Measurements from ENCODE around the gene BIN1. TPM values are rescaled to one million over a fixed set of nuclear protein-coding genes. Genes with fewer than 3 reads are reported as not detected.

BIN1 gene
- polyA plus RNA-seq, 1 of the 3 experiments (the other 2 are of a cell fraction), result 40.3 TPM

- CTCF ChIA-PET, result interaction anchor here (0.6 to 6.2 kb wide), 15 partner anchors 10 to 274 kb away, joined by 3 to 80 read pairs (median 6); no protein-coding TSS in a partner anchor
- no peak overlapping the region for H2AFZ ChIP-seq (ENCODE audit: low read depth)
Measured at GRCh38 chr2:127069003-127069402, 38.0 kb downstream of the BIN1 start.

More at GRCh38 chr2:127069003-127069402, 38.0 kb downstream of the BIN1 start:
- POLR2A ChIA-PET, result no interaction called here
- no peak for DNase-seq
- Histone ChIP-seq H3K27me3 (ENCODE audit: insufficient read depth) (no peaks in the 10 kb centered on the region), H3K36me3 (replicated peaks in 1 of 2; ENCODE audit: control insufficient read depth in 1 of 2, insufficient read depth in 2 of 2, low read length in 1 of 2) (peaks cover 0 to 8% of the 10 kb centered on the region in 2 experiments), H4K20me1 (ENCODE audit: insufficient read depth) (no peaks in the 10 kb centered on the region), H3K27ac (ENCODE audit: low read depth in 2 of 2, low read length in 1 of 2) (no peak overlapping the region), H3K4me3 (ENCODE audit: low read depth in 2 of 2, low read length in 1 of 2) (no peak overlapping the region), H3K9me2 (no peaks in the 10 kb centered on the region), H3K9ac (no peak overlapping the region), H3K9me3 (no peaks in the 10 kb centered on the region), H3F3A (replicated peaks; ENCODE audit: insufficient read depth) (no peaks in the 10 kb centered on the region), H3K79me2 (ENCODE audit: insufficient read depth) (no peaks in the 10 kb centered on the region), H3K4me1 (ENCODE audit: control insufficient read depth in 1 of 2, insufficient read depth in 2 of 2, low read depth in 1 of 2, low read length in 1 of 2) (peaks cover 14 to 40% of the 10 kb centered on the region in 2 experiments; a peak in 3 of 4 replicates), H3K4me2 (no peak overlapping the region)
- 100% methylated on average over 4 of the region's 10 CpGs for WGBS (ENCODE audit: low lambda C conversion rate)
- no peak for TF ChIP-seq USF2 (IDR thresholded peaks at IDR 0.05; ENCODE audit: borderline replicate concordance, low read depth, low read length)
- TF ChIP-seq, protein P1, sequence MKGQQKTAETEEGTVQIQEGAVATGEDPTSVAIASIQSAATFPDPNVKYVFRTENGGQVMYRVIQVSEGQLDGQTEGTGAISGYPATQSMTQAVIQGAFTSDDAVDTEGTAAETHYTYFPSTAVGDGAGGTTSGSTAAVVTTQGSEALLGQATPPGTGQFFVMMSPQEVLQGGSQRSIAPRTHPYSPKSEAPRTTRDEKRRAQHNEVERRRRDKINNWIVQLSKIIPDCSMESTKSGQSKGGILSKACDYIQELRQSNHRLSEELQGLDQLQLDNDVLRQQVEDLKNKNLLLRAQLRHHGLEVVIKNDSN (IDR thresholded peaks at IDR 0.05; ENCODE audit: borderline replicate concordance, low read depth), result no peak
- TF ChIP-seq POLR2AphosphoS5 (IDR thresholded peaks at IDR 0.05; ENCODE audit: low read depth, low read length), result no peak
- TF ChIP-seq FOSL2 (IDR thresholded peaks at IDR 0.05; ENCODE audit: borderline replicate concordance, low read depth), result no peak
- no peak for TF ChIP-seq ZBTB33 (IDR thresholded peaks at IDR 0.05; ENCODE audit: borderline replicate concordance, low read depth)
- no peak for TF ChIP-seq SMC3 (IDR thresholded peaks at IDR 0.05; ENCODE audit: low read depth, low read length)
- TF ChIP-seq, protein P2, sequence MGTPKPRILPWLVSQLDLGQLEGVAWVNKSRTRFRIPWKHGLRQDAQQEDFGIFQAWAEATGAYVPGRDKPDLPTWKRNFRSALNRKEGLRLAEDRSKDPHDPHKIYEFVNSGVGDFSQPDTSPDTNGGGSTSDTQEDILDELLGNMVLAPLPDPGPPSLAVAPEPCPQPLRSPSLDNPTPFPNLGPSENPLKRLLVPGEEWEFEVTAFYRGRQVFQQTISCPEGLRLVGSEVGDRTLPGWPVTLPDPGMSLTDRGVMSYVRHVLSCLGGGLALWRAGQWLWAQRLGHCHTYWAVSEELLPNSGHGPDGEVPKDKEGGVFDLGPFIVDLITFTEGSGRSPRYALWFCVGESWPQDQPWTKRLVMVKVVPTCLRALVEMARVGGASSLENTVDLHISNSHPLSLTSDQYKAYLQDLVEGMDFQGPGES (IDR thresholded peaks at IDR 0.05; ENCODE audit: low read depth, low read length), result no peak
- TF ChIP-seq GATA2 (CRISPR knock-in tag; IDR thresholded peaks at IDR 0.05), result no peak
- no peak for TF ChIP-seq YY1 (IDR thresholded peaks at IDR 0.05; ENCODE audit: low read depth)
- TF ChIP-seq TCF12 (IDR thresholded peaks at IDR 0.05), result no peak
